Measurements from ENCODE around the gene GLT8D1. TPM values are rescaled to one million over a fixed set of nuclear protein-coding genes. Genes with fewer than 3 reads are reported as not detected.

Gene GLT8D1
- total and polyA plus RNA-seq, 2 of the 13 experiments (the other 11 are each of a cell fraction or from before 2014, with no cell fraction given) = 110 to 121 TPM

GRCh38 chr3:52724511-52724910 is 18.9 kb upstream of the GLT8D1 start (continued):
- TF ChIP-seq MIXL1 (CRISPR knock-in tag; IDR thresholded peaks at IDR 0.05) = peak; percentile 69; the same call in 1 of the 2 replicates
- TF ChIP-seq FOXJ3 (CRISPR knock-in tag; IDR thresholded peaks at IDR 0.05; ENCODE audit: borderline replicate concordance) = 0 out of 2 replicates have a peak, but pooled peaks have one; percentile 24
- no peak for TF ChIP-seq POGK (CRISPR knock-in tag; conservative IDR thresholded peaks at IDR 0.05)
- TF ChIP-seq DMTF1 (CRISPR knock-in tag; IDR thresholded peaks at IDR 0.05) = no peak
- 0 out of 2 replicates have a peak, but pooled peaks have one; percentile 31 for TF ChIP-seq RCOR2 (CRISPR knock-in tag; IDR thresholded peaks at IDR 0.05)
- TF ChIP-seq FOXP1 (IDR thresholded peaks at IDR 0.05) = no peak
- TF ChIP-seq FOXP1 (CRISPR knock-in tag; IDR thresholded peaks at IDR 0.05) = peak; percentile 58; the same call in 1 of the 2 replicates
- TF ChIP-seq PHB2 (IDR thresholded peaks at IDR 0.05; ENCODE audit: partially characterized antibody) = no peak
- TF ChIP-seq ZNF629 (CRISPR knock-in tag; conservative IDR thresholded peaks at IDR 0.05) = 0 out of 2 replicates have a peak, but pooled peaks have one; percentile 25
- TF ChIP-seq ZNF512 (CRISPR knock-in tag; IDR thresholded peaks at IDR 0.05) = no peak
- no peak for TF ChIP-seq ZNF550 (CRISPR knock-in tag; IDR thresholded peaks at IDR 0.05; ENCODE audit: borderline replicate concordance)
- no peak for TF ChIP-seq KDM6A (CRISPR knock-in tag; IDR thresholded peaks at IDR 0.05; ENCODE audit: low read depth)
- peak; percentile 45; the same call in 1 of the 2 replicates for TF ChIP-seq ZGPAT (CRISPR knock-in tag; IDR thresholded peaks at IDR 0.05)
- TF ChIP-seq FOXA3 (CRISPR knock-in tag; IDR thresholded peaks at IDR 0.05) = peak; percentile 75
- TF ChIP-seq CEBPB (IDR thresholded peaks at IDR 0.05; ENCODE audit: borderline replicate concordance, low read depth, low read length) = peak; percentile 88
- peak; percentile 68 for TF ChIP-seq GATAD2A (CRISPR knock-in tag; IDR thresholded peaks at IDR 0.05)
- TF ChIP-seq ZNF546 (CRISPR knock-in tag; conservative IDR thresholded peaks at IDR 0.05) = no peak
- TF ChIP-seq ZNF652 (CRISPR knock-in tag; IDR thresholded peaks at IDR 0.05; ENCODE audit: borderline replicate concordance, low read depth) = peak; percentile 59; the same call in 1 of the 2 replicates
- 0 out of 2 replicates have a peak, but pooled peaks have one; percentile 18 for TF ChIP-seq DRAP1 (CRISPR knock-in tag; IDR thresholded peaks at IDR 0.05)

Data from HepG2 (cell line).